ENCODE data around the gene STK10.

Gene STK10

DNA sequence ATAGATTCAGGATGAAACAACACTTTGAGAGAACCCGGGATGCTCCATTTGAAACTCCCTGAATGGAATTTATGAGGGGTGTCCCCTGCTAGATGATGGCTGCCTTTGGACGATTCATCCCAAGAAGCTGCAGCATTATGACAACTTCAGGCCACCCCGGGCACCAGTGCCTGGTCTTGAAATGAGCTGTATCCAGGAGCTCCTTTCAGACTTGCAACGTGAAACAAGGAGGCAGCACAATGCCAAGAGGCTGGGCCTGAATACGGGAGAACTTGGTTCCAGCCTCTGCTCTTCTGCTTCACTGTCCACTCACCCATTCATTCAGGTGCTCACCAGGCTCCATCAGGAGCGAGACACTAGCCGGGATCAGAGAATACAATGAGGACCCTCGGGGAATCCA is 78.3 kb downstream of the STK10 start:
- no peaks in the 10 kb centered on the region for H3K79me2 ChIP-seq (ENCODE audit: insufficient read depth, low read depth)
- TF ChIP-seq, protein P1, sequence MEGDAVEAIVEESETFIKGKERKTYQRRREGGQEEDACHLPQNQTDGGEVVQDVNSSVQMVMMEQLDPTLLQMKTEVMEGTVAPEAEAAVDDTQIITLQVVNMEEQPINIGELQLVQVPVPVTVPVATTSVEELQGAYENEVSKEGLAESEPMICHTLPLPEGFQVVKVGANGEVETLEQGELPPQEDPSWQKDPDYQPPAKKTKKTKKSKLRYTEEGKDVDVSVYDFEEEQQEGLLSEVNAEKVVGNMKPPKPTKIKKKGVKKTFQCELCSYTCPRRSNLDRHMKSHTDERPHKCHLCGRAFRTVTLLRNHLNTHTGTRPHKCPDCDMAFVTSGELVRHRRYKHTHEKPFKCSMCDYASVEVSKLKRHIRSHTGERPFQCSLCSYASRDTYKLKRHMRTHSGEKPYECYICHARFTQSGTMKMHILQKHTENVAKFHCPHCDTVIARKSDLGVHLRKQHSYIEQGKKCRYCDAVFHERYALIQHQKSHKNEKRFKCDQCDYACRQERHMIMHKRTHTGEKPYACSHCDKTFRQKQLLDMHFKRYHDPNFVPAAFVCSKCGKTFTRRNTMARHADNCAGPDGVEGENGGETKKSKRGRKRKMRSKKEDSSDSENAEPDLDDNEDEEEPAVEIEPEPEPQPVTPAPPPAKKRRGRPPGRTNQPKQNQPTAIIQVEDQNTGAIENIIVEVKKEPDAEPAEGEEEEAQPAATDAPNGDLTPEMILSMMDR (conservative IDR thresholded peaks at IDR 0.05; ENCODE audit: low read depth, low read length): no peak
- no peaks in the 10 kb centered on the region for H3K27me3 ChIP-seq (ENCODE audit: insufficient read depth, low read depth)
- H3K9ac ChIP-seq: no peak overlapping the region
- no peak overlapping the region for H3K4me3 ChIP-seq (IDR thresholded peaks at IDR 0.05; ENCODE audit: insufficient read depth, low read depth, low read length)
- H4K20me1 ChIP-seq (ENCODE audit: insufficient read depth): no peaks in the 10 kb centered on the region
- peaks cover 33% of the 10 kb centered on the region for H3K4me1 ChIP-seq (ENCODE audit: low read depth, poor library complexity, severe bottlenecking)
- no peak overlapping the region for H3K4me2 ChIP-seq
- H2AFZ ChIP-seq (ENCODE audit: low read depth): no peak overlapping the region
- no peaks in the 10 kb centered on the region for H3K36me3 ChIP-seq (ENCODE audit: insufficient read depth)
- H3K27ac ChIP-seq: no peak overlapping the region

DNA sequence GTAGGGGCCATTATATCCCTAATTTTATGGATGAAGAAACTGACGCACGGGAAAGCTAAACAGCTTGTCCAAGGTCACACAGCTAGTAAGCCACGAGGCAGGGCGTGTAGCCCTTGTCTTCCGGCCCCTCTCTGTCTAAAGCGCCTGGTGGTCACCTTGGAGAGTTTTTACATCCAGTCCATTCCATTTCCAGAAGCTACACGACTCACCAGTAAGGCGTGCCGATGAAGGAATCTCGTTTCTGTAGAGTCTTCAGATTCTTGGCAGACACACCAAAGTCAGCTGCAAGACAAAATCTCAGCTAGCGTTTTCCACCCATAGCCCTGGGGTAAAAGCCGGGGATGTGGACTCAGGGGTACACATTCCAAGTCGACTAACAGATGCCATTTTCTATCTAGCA is 80.5 kb downstream of the STK10 start:
- no peaks in the 10 kb centered on the region for H3K27me3 ChIP-seq (ENCODE audit: insufficient read depth, low read depth)
- no peak overlapping the region for H2AFZ ChIP-seq (ENCODE audit: low read depth)
- TF ChIP-seq, protein P1 (conservative IDR thresholded peaks at IDR 0.05; ENCODE audit: low read depth, low read length): no peak
- H3K36me3 ChIP-seq (ENCODE audit: insufficient read depth): no peaks in the 10 kb centered on the region
- H3K27ac ChIP-seq: no peak overlapping the region
- no peak overlapping the region for H3K9ac ChIP-seq
- no peak overlapping the region for H3K4me2 ChIP-seq
- no peaks in the 10 kb centered on the region for H3K79me2 ChIP-seq (ENCODE audit: insufficient read depth, low read depth)
- no peaks in the 10 kb centered on the region for H4K20me1 ChIP-seq (ENCODE audit: insufficient read depth)
- H3K4me3 ChIP-seq (IDR thresholded peaks at IDR 0.05; ENCODE audit: insufficient read depth, low read depth, low read length): no peak overlapping the region
- H3K4me1 ChIP-seq (ENCODE audit: low read depth, poor library complexity, severe bottlenecking): peaks cover 17% of the 10 kb centered on the region

DNA sequence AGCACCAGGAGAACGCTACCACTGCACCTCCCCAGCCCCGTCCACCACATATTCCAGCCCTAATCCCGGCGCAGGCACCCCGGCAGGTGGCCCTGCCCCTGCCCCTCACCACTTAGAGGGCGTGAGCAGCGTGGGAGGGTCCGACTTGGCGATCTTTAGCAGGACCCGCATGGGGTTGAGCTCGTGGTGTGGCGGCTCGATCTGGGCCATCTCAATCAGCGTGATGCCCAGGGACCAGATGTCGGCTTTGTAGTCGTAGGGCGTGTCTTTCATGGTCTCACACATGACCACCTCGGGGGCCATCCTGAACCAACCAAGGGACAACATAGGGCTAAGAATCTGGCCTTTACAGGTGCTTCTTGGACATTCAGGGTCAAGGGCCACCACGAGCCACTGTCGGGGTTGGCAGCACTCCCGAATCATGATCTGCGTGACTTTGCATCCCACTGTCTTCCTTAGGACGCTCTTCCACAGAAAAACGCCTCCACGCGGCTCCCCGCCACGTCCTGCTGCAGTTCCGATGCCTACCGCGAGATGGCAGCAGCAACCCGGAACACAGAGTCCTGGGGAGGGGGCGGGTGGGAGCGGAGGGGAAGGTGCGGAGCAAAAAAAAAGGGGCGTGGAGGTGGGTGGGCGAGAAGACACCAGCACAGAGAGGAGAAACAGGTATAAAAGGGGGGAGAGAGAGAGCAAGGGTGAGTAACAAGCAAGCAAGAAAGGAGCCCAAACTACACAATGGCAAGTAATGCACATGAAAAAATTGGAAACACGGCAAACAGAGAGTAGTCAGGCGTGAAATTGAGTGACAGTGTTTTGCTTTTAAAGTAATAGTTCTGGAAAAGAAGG is 81.3 kb downstream of the STK10 start:
- no peak overlapping the region for H3K4me3 ChIP-seq (IDR thresholded peaks at IDR 0.05; ENCODE audit: insufficient read depth, low read depth, low read length)
- H4K20me1 ChIP-seq (ENCODE audit: insufficient read depth): no peaks in the 10 kb centered on the region
- TF ChIP-seq, protein P1 (conservative IDR thresholded peaks at IDR 0.05; ENCODE audit: low read depth, low read length): peak; percentile 82
- H3K27me3 ChIP-seq (ENCODE audit: insufficient read depth, low read depth): no peaks in the 10 kb centered on the region
- no peak overlapping the region for H3K4me2 ChIP-seq
- H3K27ac ChIP-seq: no peak overlapping the region
- no peaks in the 10 kb centered on the region for H3K36me3 ChIP-seq (ENCODE audit: insufficient read depth)
- H3K4me1 ChIP-seq (ENCODE audit: low read depth, poor library complexity, severe bottlenecking): peaks cover 10% of the 10 kb centered on the region
- no peak overlapping the region for H2AFZ ChIP-seq (ENCODE audit: low read depth)
- H3K79me2 ChIP-seq (ENCODE audit: insufficient read depth, low read depth): no peaks in the 10 kb centered on the region
- H3K9ac ChIP-seq: no peak overlapping the region

DNA sequence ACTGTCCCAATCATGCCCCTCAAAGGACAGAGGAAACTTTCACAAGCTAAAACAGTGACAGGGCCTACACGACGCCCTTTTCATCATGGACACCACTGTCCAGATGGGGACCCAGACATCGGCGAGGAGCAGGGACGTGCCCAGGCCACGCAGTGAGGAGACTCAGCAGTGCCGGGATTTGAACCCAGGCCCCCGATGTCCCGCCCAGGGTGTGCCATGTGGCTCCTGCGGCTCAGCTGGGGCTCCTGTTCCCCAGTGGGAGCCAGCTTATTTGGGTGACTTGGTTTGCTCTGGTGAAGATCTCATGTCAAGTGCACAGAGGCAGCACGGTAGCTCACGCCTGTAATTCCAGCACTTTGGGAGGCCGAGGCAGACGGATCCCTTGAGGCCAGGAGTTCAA is 82.2 kb downstream of the STK10 start:
- no peaks in the 10 kb centered on the region for H3K79me2 ChIP-seq (ENCODE audit: insufficient read depth, low read depth)
- no peak overlapping the region for H3K27ac ChIP-seq
- H2AFZ ChIP-seq (ENCODE audit: low read depth): no peak overlapping the region
- TF ChIP-seq, protein P1 (conservative IDR thresholded peaks at IDR 0.05; ENCODE audit: low read depth, low read length): no peak
- H4K20me1 ChIP-seq (ENCODE audit: insufficient read depth): no peaks in the 10 kb centered on the region
- H3K4me2 ChIP-seq: no peak overlapping the region
- H3K36me3 ChIP-seq (ENCODE audit: insufficient read depth): no peaks in the 10 kb centered on the region
- no peaks in the 10 kb centered on the region for H3K27me3 ChIP-seq (ENCODE audit: insufficient read depth, low read depth)
- H3K4me1 ChIP-seq (ENCODE audit: low read depth, poor library complexity, severe bottlenecking): peaks cover 4% of the 10 kb centered on the region
- H3K9ac ChIP-seq: no peak overlapping the region
- no peak overlapping the region for H3K4me3 ChIP-seq (IDR thresholded peaks at IDR 0.05; ENCODE audit: insufficient read depth, low read depth, low read length)

Data from KMS-11 (cell line).